Measurements from ENCODE around the gene OTUD1. TPM values are rescaled to one million over a fixed set of nuclear protein-coding genes. Genes with fewer than 3 reads are reported as not detected.

Gene OTUD1
- polyA plus RNA-seq, 3 donors = 18.8 to 81.0 (median 24.5) TPM

- TF ChIP-seq CTCF (IDR thresholded peaks at IDR 0.05) = no peak
- no peak overlapping the region for H3K9ac ChIP-seq (ENCODE audit: insufficient read depth, low read length, poor library complexity, severe bottlenecking)
- Mint-ChIP-seq H3K27ac (no peak overlapping the region), H3K36me3 (no peaks in the 10 kb centered on the region), H3K27me3 (ENCODE audit: low read depth in 3 of 3) (peaks cover 0 to 8% (median 0%) of the 10 kb centered on the region in 3 donors), H3K4me3 (no peak overlapping the region), H3K4me1 (peaks cover 22% of the 10 kb centered on the region), H3K9me3 (peaks cover 0 to 2% (median 0%) of the 10 kb centered on the region in 7 donors)
- H3K9me3 ChIP-seq (replicated peaks in 1 of 2; ENCODE audit: control insufficient read depth in 1 of 2, insufficient read depth in 1 of 2, low read length in 2 of 2) = no peaks in the 10 kb centered on the region
- H3K4me2 ChIP-seq (replicated peaks; ENCODE audit: extremely low read depth, low read length, poor library complexity, severe bottlenecking) = no peak overlapping the region
- no peak overlapping the region for H2AFZ ChIP-seq (ENCODE audit: insufficient read depth, low read depth, low read length, poor library complexity, severe bottlenecking)
- H3K36me3 ChIP-seq (replicated peaks in 1 of 2; ENCODE audit: control insufficient read depth in 1 of 2, insufficient read depth in 2 of 2, low read length in 2 of 2) = no peaks in the 10 kb centered on the region
- H3K27ac ChIP-seq (ENCODE audit: low read depth in 1 of 2, low read length in 2 of 2) = no peak overlapping the region
- H3K27me3 ChIP-seq (ENCODE audit: control insufficient read depth in 2 of 2, insufficient read depth in 2 of 2, low read length in 2 of 2) = no peaks in the 10 kb centered on the region
- no peak overlapping the region for H3K4me3 ChIP-seq (replicated peaks in 1 of 3; ENCODE audit: low read depth in 2 of 3, low read length in 3 of 3)
- no peak for DNase-seq
- 100% methylated on average over 1 of the region's 3 CpGs for WGBS (ENCODE audit: insufficient coverage)
- intact Hi-C loops (cut with micrococcal nuclease) = no loop called here
- peaks cover 16 to 18% of the 10 kb centered on the region in 2 donors for H3K4me1 ChIP-seq (ENCODE audit: control insufficient read depth in 1 of 2, insufficient read depth in 2 of 2, low read length in 2 of 2)
- no peaks in the 10 kb centered on the region for H3K79me2 ChIP-seq (ENCODE audit: insufficient read depth, low read length)
- H4K20me1 ChIP-seq (ENCODE audit: insufficient read depth, low read length) = no peaks in the 10 kb centered on the region
These were observed 20.7 kb upstream of the OTUD1 start for GRCh38 chr10:23418051-23418681.

GRCh38 chr10:23419201-23419600 lies 19.7 kb upstream of the OTUD1 start:
- no peak overlapping the region for H3K27ac Mint-ChIP-seq
- 100% methylated on average over 3 of the region's 5 CpGs for WGBS (ENCODE audit: insufficient coverage)
- peaks cover 11% of the 10 kb centered on the region for H3K4me1 Mint-ChIP-seq

More at GRCh38 chr10:23419201-23419600, 19.7 kb upstream of the OTUD1 start:
- Histone ChIP-seq H3K4me2 (replicated peaks; ENCODE audit: extremely low read depth, low read length, poor library complexity, severe bottlenecking) (no peak overlapping the region), H2AFZ (ENCODE audit: insufficient read depth, low read depth, low read length, poor library complexity, severe bottlenecking) (no peak overlapping the region), H3K4me3 (replicated peaks in 1 of 3; ENCODE audit: low read depth in 2 of 3, low read length in 3 of 3) (no peak overlapping the region), H4K20me1 (ENCODE audit: insufficient read depth, low read length) (no peaks in the 10 kb centered on the region), H3K4me1 (ENCODE audit: control insufficient read depth in 1 of 2, insufficient read depth in 2 of 2, low read length in 2 of 2) (peaks cover 5 to 8% of the 10 kb centered on the region in 2 donors), H3K27me3 (ENCODE audit: control insufficient read depth in 2 of 2, insufficient read depth in 2 of 2, low read length in 2 of 2) (no peaks in the 10 kb centered on the region), H3K79me2 (ENCODE audit: insufficient read depth, low read length) (no peaks in the 10 kb centered on the region), H3K9me3 (replicated peaks in 1 of 2; ENCODE audit: control insufficient read depth in 1 of 2, insufficient read depth in 1 of 2, low read length in 2 of 2) (no peaks in the 10 kb centered on the region), H3K9ac (ENCODE audit: insufficient read depth, low read length, poor library complexity, severe bottlenecking) (no peak overlapping the region), H3K27ac (ENCODE audit: low read depth in 1 of 2, low read length in 2 of 2) (no peak overlapping the region), H3K36me3 (replicated peaks in 1 of 2; ENCODE audit: control insufficient read depth in 1 of 2, insufficient read depth in 2 of 2, low read length in 2 of 2) (no peaks in the 10 kb centered on the region)
- intact Hi-C loops (cut with micrococcal nuclease) = no loop called here
- no peaks in the 10 kb centered on the region for H3K36me3 Mint-ChIP-seq
- TF ChIP-seq CTCF (IDR thresholded peaks at IDR 0.05) = no peak
- DNase-seq = no peak
- H3K9me3 Mint-ChIP-seq = peaks cover 0 to 2% (median 0%) of the 10 kb centered on the region in 7 donors
- peaks cover 0 to 11% (median 0%) of the 10 kb centered on the region in 3 donors for H3K27me3 Mint-ChIP-seq (ENCODE audit: low read depth in 3 of 3)
- H3K4me3 Mint-ChIP-seq = no peak overlapping the region
